GM12878 (cell line): ENCODE results near the gene METTL13. TPM values are rescaled to one million over a fixed set of nuclear protein-coding genes. Genes with fewer than 3 reads are reported as not detected.

ENCODE experiments used
- CBX5 ChIP-seq: sonication (generic); IDR thresholded peaks from 2 replicates; pipeline ENCODE4 v1.6.1; 2016; ENCODE audit warnings: low read depth, moderate library complexity, mild to moderate bottlenecking, inconsistent platforms
- CHD1 ChIP-seq: IDR thresholded peaks from 2 replicates; pipeline ENCODE4 v1.6.1; 2012; ENCODE audit warnings: low read depth, low read length, improper control_type of control experiment
- EED ChIP-seq: sonication (generic); IDR thresholded peaks from 2 replicates; pipeline ENCODE4 v1.6.1; 2016; ENCODE audit warnings: antibody characterized with exemption, low read depth
- FOXK2 ChIP-seq: fragments of 450-650 bp; IDR thresholded peaks from 2 replicates; pipeline ENCODE4 v1.6.1; 2017; ENCODE audit warnings: mild to moderate bottlenecking, moderate library complexity
- KAT2A ChIP-seq: conservative IDR thresholded peaks from 2 replicates; pipeline ENCODE4 v1.6.1; 2011; ENCODE audit warnings: low read depth, low read length; ENCODE audit not compliant: control insufficient read depth
- MYC ChIP-seq: IDR thresholded peaks from 2 replicates; pipeline ENCODE4 v1.6.1; 2011; ENCODE audit warnings: mild to moderate bottlenecking, low read length, moderate library complexity, inconsistent platforms; ENCODE audit not compliant: insufficient read depth, insufficient replicate concordance, insufficient read length, severe bottlenecking
- NFIC ChIP-seq: IDR thresholded peaks from 2 replicates; pipeline ENCODE4 v1.6.1; 2012; ENCODE audit warnings: low read depth, mild to moderate bottlenecking, inconsistent platforms, low read length, moderate library complexity
- NFYA ChIP-seq: IDR thresholded peaks from 2 replicates; pipeline ENCODE4 v1.6.1; 2011; ENCODE audit warnings: low read depth, mild to moderate bottlenecking, low read length, improper control_type of control experiment, borderline replicate concordance
- RBBP5 ChIP-seq: fragments of 200-600 bp; sonication (generic); conservative IDR thresholded peaks from 2 replicates; pipeline ENCODE4 v1.6.1; 2016
- SIN3A ChIP-seq: IDR thresholded peaks from 2 replicates; pipeline ENCODE4 v1.6.1; 2012; ENCODE audit warnings: low read depth, low read length, improper control_type of control experiment
- SIX5 ChIP-seq: IDR thresholded peaks from 2 replicates; pipeline ENCODE4 v1.6.1; 2011; ENCODE audit warnings: mild to moderate bottlenecking, low read depth, low read length, moderate library complexity; ENCODE audit not compliant: severe bottlenecking
- SMAD5 ChIP-seq: IDR thresholded peaks from 2 replicates; pipeline ENCODE4 v1.6.1; 2016; ENCODE audit warnings: antibody characterized with exemption, low read depth
- SMARCA5 ChIP-seq: fragments of 450-650 bp; IDR thresholded peaks from 2 replicates; pipeline ENCODE4 v1.6.1; 2017; ENCODE audit warnings: mild to moderate bottlenecking
- STAT3 ChIP-seq: IDR thresholded peaks from 2 replicates; pipeline ENCODE4 v1.6.1; 2011; ENCODE audit warnings: low read depth, low read length, improper control_type of control experiment
- TARDBP ChIP-seq: IDR thresholded peaks from 2 replicates; pipeline ENCODE4 v1.6.1; 2016; ENCODE audit warnings: borderline replicate concordance
- TCF3 ChIP-seq: IDR thresholded peaks from 2 replicates; pipeline ENCODE4 v1.6.1; 2012; ENCODE audit warnings: low read depth, mild to moderate bottlenecking, low read length, borderline replicate concordance; ENCODE audit not compliant: insufficient read depth
- WRNIP1 ChIP-seq: IDR thresholded peaks from 2 replicates; pipeline ENCODE4 v1.6.1; 2011; ENCODE audit warnings: low read depth, low read length, improper control_type of control experiment, borderline replicate concordance
- ZSCAN29 ChIP-seq: fragments of 450-650 bp; IDR thresholded peaks from 2 replicates; pipeline ENCODE4 v1.6.1; 2017; ENCODE audit warnings: mild to moderate bottlenecking, moderate library complexity
- polyA plus RNA-seq, 11 experiments: library from polyadenylated mRNA; depleted of rRNA in 4 of 11; unstranded in 6 of 11; stranded (reverse) in 5 of 11; fragments of >200 nt; fragmentation: Nextera tagmentation in 4 of 11; fragmentation: Illumina TruSeq in 1 of 11; extraction: Ambion mirVana in 4 of 11; extraction: Trizol in 1 of 11; gene quantifications; 1 replicate in 1 of 11; 2 replicates in 10 of 11; pipeline versions ENCODE4 v1.2.1 to v1.2.3, GENCODE V29; 2011 to 2016; ENCODE audit warnings: inconsistent platforms in 2 of 11, missing spikeins in 2 of 11, low read depth in 1 of 11
- total RNA-seq, 4 experiments: library from RNA; depleted of rRNA in 3 of 4; stranded (reverse); fragments of >200 nt in 3 of 4; fragmentation: Illumina TruSeq in 1 of 4; extraction: Trizol in 1 of 4; gene quantifications; 2 replicates each; pipeline versions ENCODE4 v1.2.1 to v1.2.3, GENCODE V29; 2013 to 2021
- TF ChIP-seq, protein P1 (sequence below): fragments of 450-650 bp; IDR thresholded peaks from 2 replicates; pipeline ENCODE4 v1.6.1; 2016; ENCODE audit warnings: mild to moderate bottlenecking
- TF ChIP-seq, protein P2 (sequence below): IDR thresholded peaks from 2 replicates; pipeline ENCODE4 v1.6.1; 2011; ENCODE audit warnings: borderline replicate concordance, low read depth, mild to moderate bottlenecking, moderate library complexity, low read length; ENCODE audit not compliant: insufficient read depth, poor library complexity, severe bottlenecking
- TF ChIP-seq, protein P3 (sequence below): IDR thresholded peaks from 2 replicates; pipeline ENCODE4 v1.6.1; 2011; ENCODE audit warnings: low read depth, low read length, improper control_type of control experiment, borderline replicate concordance
- TF ChIP-seq, protein P4 (sequence below): fragments of 450-650 bp; IDR thresholded peaks from 2 replicates; pipeline ENCODE4 v1.6.1; 2017; ENCODE audit warnings: antibody characterized with exemption, mild to moderate bottlenecking, moderate library complexity
- TF ChIP-seq, protein P5 (sequence below): IDR thresholded peaks from 2 replicates; pipeline ENCODE4 v1.6.1; 2011; ENCODE audit warnings: low read depth, mild to moderate bottlenecking, low read length, moderate library complexity, borderline replicate concordance; ENCODE audit errors: extremely low read depth

Gene METTL13
- total and polyA plus RNA-seq, 10 of the 15 experiments (the other 5 are each of a cell fraction or from before 2014, with no cell fraction given), result 12.2 to 47.2 (median 35.0) TPM

DNA sequence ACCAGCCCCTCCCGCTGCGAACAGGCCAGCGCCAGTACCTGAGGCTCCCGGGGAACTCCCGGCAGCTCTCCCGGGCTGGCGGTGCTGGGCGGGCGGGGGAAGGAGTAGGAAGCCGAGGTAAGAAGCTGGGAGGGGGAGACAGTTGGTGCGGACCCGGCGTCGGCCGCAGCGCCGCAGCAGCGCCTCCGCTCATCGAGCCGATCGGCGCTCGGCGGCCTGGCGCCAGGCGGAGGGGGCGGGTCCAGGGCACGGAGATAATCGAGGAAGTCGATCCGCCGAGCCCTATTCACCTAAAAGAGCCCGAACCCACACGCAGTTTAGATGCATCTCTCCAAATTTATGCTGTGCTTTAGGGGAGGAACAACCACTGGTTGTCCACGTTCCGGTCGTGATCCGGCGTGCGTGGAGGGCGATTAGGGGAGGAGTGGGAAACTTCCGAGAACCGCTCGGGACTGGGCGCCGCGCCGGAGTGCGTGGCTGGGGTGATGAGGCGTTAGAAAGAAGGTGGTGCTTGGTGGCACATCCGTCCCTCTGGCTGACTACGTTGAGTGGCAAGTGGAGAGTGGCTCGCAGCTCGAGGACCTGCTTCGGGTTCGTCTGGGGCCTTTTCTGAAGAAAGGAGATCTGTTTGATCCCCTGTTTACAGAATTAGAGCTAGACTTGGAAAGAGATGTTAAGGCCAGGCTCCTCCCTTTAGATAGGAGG, 39.4 kb upstream of the METTL13 start, which contains the start of gene VAMP4 (continued):
- TF ChIP-seq, protein P1, sequence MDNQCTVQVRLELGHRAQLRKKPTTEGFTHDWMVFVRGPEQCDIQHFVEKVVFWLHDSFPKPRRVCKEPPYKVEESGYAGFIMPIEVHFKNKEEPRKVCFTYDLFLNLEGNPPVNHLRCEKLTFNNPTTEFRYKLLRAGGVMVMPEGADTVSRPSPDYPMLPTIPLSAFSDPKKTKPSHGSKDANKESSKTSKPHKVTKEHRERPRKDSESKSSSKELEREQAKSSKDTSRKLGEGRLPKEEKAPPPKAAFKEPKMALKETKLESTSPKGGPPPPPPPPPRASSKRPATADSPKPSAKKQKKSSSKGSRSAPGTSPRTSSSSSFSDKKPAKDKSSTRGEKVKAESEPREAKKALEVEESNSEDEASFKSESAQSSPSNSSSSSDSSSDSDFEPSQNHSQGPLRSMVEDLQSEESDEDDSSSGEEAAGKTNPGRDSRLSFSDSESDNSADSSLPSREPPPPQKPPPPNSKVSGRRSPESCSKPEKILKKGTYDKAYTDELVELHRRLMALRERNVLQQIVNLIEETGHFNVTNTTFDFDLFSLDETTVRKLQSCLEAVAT, result peak; percentile 100
- TF ChIP-seq EED (no peak), SMAD5 (peak; percentile 77; the same call in 1 of the 2 replicates), TARDBP (peak; percentile 64; the same call in 1 of the 2 replicates), FOXK2 (peak; percentile 53), WRNIP1 (no peak), ZSCAN29 (0 out of 2 replicates have a peak, but pooled peaks have one; percentile 29), KAT2A (no peak), CBX5 (peak; percentile 89; the same call in 1 of the 2 replicates), SMARCA5 (peak; percentile 71), CHD1 (no peak), TCF3 (no peak), STAT3 (no peak), RBBP5 (0 out of 2 replicates have a peak, but pooled peaks have one; percentile 74), NFIC (no peak), SIX5 (peak; percentile 52), MYC (peak; percentile 24), NFYA (no peak), SIN3A (peak; percentile 74)
- TF ChIP-seq, protein P2, sequence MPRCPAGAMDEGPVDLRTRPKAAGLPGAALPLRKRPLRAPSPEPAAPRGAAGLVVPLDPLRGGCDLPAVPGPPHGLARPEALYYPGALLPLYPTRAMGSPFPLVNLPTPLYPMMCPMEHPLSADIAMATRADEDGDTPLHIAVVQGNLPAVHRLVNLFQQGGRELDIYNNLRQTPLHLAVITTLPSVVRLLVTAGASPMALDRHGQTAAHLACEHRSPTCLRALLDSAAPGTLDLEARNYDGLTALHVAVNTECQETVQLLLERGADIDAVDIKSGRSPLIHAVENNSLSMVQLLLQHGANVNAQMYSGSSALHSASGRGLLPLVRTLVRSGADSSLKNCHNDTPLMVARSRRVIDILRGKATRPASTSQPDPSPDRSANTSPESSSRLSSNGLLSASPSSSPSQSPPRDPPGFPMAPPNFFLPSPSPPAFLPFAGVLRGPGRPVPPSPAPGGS, result no peak
- TF ChIP-seq, protein P3, sequence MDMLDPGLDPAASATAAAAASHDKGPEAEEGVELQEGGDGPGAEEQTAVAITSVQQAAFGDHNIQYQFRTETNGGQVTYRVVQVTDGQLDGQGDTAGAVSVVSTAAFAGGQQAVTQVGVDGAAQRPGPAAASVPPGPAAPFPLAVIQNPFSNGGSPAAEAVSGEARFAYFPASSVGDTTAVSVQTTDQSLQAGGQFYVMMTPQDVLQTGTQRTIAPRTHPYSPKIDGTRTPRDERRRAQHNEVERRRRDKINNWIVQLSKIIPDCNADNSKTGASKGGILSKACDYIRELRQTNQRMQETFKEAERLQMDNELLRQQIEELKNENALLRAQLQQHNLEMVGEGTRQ, result no peak
- TF ChIP-seq, protein P4, sequence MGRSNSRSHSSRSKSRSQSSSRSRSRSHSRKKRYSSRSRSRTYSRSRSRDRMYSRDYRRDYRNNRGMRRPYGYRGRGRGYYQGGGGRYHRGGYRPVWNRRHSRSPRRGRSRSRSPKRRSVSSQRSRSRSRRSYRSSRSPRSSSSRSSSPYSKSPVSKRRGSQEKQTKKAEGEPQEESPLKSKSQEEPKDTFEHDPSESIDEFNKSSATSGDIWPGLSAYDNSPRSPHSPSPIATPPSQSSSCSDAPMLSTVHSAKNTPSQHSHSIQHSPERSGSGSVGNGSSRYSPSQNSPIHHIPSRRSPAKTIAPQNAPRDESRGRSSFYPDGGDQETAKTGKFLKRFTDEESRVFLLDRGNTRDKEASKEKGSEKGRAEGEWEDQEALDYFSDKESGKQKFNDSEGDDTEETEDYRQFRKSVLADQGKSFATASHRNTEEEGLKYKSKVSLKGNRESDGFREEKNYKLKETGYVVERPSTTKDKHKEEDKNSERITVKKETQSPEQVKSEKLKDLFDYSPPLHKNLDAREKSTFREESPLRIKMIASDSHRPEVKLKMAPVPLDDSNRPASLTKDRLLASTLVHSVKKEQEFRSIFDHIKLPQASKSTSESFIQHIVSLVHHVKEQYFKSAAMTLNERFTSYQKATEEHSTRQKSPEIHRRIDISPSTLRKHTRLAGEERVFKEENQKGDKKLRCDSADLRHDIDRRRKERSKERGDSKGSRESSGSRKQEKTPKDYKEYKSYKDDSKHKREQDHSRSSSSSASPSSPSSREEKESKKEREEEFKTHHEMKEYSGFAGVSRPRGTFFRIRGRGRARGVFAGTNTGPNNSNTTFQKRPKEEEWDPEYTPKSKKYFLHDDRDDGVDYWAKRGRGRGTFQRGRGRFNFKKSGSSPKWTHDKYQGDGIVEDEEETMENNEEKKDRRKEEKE, result no peak
- TF ChIP-seq, protein P5, sequence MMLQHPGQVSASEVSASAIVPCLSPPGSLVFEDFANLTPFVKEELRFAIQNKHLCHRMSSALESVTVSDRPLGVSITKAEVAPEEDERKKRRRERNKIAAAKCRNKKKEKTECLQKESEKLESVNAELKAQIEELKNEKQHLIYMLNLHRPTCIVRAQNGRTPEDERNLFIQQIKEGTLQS, result no peak
